HepG2 (cell line): ENCODE data around the gene HECTD2. TPM values are rescaled to one million over a fixed set of nuclear protein-coding genes. Genes with fewer than 3 reads are reported as not detected.

Source experiments
- FLYWCH1 ChIP-seq: sonication (generic); formaldehyde crosslinking; IDR thresholded peaks from 2 replicates; pipeline ENCODE4 v1.8.1; 2023; ENCODE audit warnings: mild to moderate bottlenecking, missing genetic modification reagents
- MAZ ChIP-seq, 2 experiments: sonication (generic) in 1 of 2; formaldehyde crosslinking in 1 of 2; IDR thresholded peaks; 2 replicates each; pipeline versions ENCODE4 v1.5.0 to v1.6.1; 2012 to 2020; ENCODE audit warnings: low read depth in 2 of 2, mild to moderate bottlenecking in 2 of 2, borderline replicate concordance in 1 of 2, improper control_type of control experiment in 1 of 2, low read length in 1 of 2, missing genetic modification reagents in 1 of 2, moderate library complexity in 1 of 2
- PHB2 ChIP-seq: fragments of 450-650 bp; IDR thresholded peaks from 2 replicates; pipeline ENCODE4 v1.6.1; 2018; ENCODE audit not compliant: partially characterized antibody
- PREB ChIP-seq: sonication (generic); formaldehyde crosslinking; IDR thresholded peaks from 2 replicates; pipeline ENCODE4 v1.4.0; 2020; ENCODE audit warnings: missing genetic modification reagents
- TBX2 ChIP-seq: sonication (generic); formaldehyde crosslinking; IDR thresholded peaks from 2 replicates; pipeline ENCODE4 v1.5.0; 2020; ENCODE audit warnings: missing genetic modification reagents, mild to moderate bottlenecking, borderline replicate concordance
- ZNF503 ChIP-seq: sonication (generic); formaldehyde crosslinking; IDR thresholded peaks from 2 replicates; pipeline ENCODE4 v1.4.0; 2020; ENCODE audit warnings: missing genetic modification reagents
- ZNF766 ChIP-seq: sonication (generic); formaldehyde crosslinking; IDR thresholded peaks from 2 replicates; pipeline ENCODE4 v1.5.0; 2020; ENCODE audit warnings: missing genetic modification reagents, borderline replicate concordance
- ZNF83 ChIP-seq: sonication (generic); formaldehyde crosslinking; IDR thresholded peaks from 2 replicates; pipeline ENCODE4 v1.4.0; 2020; ENCODE audit warnings: missing genetic modification reagents, mild to moderate bottlenecking, borderline replicate concordance
- polyA plus RNA-seq, 8 experiments: library from polyadenylated mRNA; depleted of rRNA in 3 of 8; stranded (reverse) in 7 of 8; unstranded in 1 of 8; fragments of >200 nt; fragmentation: Illumina TruSeq in 4 of 8; extraction: Trizol in 4 of 8; gene quantifications; 2 replicates each; pipeline versions ENCODE4 v1.2.1 to v1.2.3, GENCODE V29; 2011 to 2016; ENCODE audit warnings: low read depth in 4 of 8, missing spikeins in 1 of 8, mixed read lengths in 1 of 8; ENCODE audit not compliant: insufficient read depth in 1 of 8
- total RNA-seq, 5 experiments: library from RNA; depleted of rRNA; stranded (reverse); fragments of >200 nt; fragmentation: Illumina TruSeq; extraction: Trizol; gene quantifications; 2 replicates each; pipeline ENCODE4 v1.2.3, GENCODE V29; 2016; ENCODE audit warnings: low read depth in 1 of 5
- TF ChIP-seq, protein P1 (sequence below): IDR thresholded peaks from 2 replicates; pipeline ENCODE4 v1.4.0; 2020; ENCODE audit warnings: mild to moderate bottlenecking, missing genetic modification reagents
- TF ChIP-seq, protein P2 (sequence below): conservative IDR thresholded peaks from 2 replicates; pipeline ENCODE4 v1.6.1; 2018; ENCODE audit warnings: missing genetic modification reagents

HECTD2 gene
- total and polyA plus RNA-seq, 2 of the 13 experiments (the other 11 are each of a cell fraction or from before 2014, with no cell fraction given), result 3.2 to 5.2 TPM

DNA sequence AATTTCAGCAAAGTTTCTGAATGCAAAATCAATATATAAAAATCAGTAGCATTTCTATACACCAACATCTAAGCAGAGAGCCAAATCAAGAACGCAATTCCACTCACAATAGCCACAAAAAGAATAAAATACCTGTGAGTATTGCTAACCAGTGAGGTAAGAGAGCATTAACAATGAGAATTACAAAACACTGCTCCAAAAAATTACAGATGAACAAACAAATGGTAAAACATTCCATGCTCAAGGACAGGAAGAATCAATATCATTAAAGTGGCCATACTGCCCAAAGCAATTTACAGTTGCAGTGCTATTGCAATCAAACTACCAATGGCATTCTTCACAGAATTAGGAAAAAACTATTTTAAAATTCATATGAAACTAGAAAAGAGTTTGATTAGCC lies 61.5 kb downstream of the HECTD2 start (continued):
- TF ChIP-seq, protein P1, sequence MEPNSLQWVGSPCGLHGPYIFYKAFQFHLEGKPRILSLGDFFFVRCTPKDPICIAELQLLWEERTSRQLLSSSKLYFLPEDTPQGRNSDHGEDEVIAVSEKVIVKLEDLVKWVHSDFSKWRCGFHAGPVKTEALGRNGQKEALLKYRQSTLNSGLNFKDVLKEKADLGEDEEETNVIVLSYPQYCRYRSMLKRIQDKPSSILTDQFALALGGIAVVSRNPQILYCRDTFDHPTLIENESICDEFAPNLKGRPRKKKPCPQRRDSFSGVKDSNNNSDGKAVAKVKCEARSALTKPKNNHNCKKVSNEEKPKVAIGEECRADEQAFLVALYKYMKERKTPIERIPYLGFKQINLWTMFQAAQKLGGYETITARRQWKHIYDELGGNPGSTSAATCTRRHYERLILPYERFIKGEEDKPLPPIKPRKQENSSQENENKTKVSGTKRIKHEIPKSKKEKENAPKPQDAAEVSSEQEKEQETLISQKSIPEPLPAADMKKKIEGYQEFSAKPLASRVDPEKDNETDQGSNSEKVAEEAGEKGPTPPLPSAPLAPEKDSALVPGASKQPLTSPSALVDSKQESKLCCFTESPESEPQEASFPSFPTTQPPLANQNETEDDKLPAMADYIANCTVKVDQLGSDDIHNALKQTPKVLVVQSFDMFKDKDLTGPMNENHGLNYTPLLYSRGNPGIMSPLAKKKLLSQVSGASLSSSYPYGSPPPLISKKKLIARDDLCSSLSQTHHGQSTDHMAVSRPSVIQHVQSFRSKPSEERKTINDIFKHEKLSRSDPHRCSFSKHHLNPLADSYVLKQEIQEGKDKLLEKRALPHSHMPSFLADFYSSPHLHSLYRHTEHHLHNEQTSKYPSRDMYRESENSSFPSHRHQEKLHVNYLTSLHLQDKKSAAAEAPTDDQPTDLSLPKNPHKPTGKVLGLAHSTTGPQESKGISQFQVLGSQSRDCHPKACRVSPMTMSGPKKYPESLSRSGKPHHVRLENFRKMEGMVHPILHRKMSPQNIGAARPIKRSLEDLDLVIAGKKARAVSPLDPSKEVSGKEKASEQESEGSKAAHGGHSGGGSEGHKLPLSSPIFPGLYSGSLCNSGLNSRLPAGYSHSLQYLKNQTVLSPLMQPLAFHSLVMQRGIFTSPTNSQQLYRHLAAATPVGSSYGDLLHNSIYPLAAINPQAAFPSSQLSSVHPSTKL, result peak; percentile 39; the same call in 1 of the 2 replicates
- TF ChIP-seq ZNF766 (CRISPR knock-in tag) (no peak), PREB (CRISPR knock-in tag) (no peak), ZNF503 (no peak), PHB2 (no peak), TBX2 (no peak), FLYWCH1 (CRISPR knock-in tag) (no peak), MAZ (IDR thresholded peaks at IDR 0.05; ENCODE audit: borderline replicate concordance, low read depth, low read length) (no peak), MAZ (CRISPR knock-in tag; IDR thresholded peaks at IDR 0.05; ENCODE audit: low read depth) (no peak), ZNF83 (CRISPR knock-in tag) (no peak)
- TF ChIP-seq, protein P2, sequence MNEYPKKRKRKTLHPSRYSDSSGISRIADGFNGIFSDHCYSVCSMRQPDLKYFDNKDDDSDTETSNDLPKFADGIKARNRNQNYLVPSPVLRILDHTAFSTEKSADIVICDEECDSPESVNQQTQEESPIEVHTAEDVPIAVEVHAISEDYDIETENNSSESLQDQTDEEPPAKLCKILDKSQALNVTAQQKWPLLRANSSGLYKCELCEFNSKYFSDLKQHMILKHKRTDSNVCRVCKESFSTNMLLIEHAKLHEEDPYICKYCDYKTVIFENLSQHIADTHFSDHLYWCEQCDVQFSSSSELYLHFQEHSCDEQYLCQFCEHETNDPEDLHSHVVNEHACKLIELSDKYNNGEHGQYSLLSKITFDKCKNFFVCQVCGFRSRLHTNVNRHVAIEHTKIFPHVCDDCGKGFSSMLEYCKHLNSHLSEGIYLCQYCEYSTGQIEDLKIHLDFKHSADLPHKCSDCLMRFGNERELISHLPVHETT (CRISPR knock-in tag), result no peak
- TF ChIP-seq, all 625 proteins: peak for 6
